ENCODE results near the gene ARID1A. TPM values are rescaled to one million over a fixed set of nuclear protein-coding genes. Genes with fewer than 3 reads are reported as not detected.

ARID1A gene
- total and polyA plus RNA-seq, 2 of the 8 experiments (the other 6 are each of a cell fraction or from before 2014, with no cell fraction given), result 52.1 to 103 TPM

- peak overlapping the region in 1 of 4 experiments; percentile 32; a peak in 1 of 7 replicates for H3K9ac ChIP-seq (replicated peaks in 1 of 4; ENCODE audit: extremely low read depth in 1 of 4, low read depth in 3 of 4, low read length in 3 of 4)
- no peak overlapping the region for H2BK20ac ChIP-seq (ENCODE audit: low read length)
- no peak for DNase-seq (ENCODE audit: low read depth in 1 of 2, low spot score in 2 of 2)
- H2BK5ac ChIP-seq (ENCODE audit: low read depth, low read length), result no peak overlapping the region
- H3K23ac ChIP-seq (ENCODE audit: insufficient read length), result no peak overlapping the region
- H2BK15ac ChIP-seq (ENCODE audit: low read length), result no peak overlapping the region
- H4K91ac ChIP-seq (replicated peaks; ENCODE audit: insufficient read length, low read length), result no peak overlapping the region
- peaks cover 35 to 89% (median 62%) of the 10 kb centered on the region in 4 experiments for H3K36me3 ChIP-seq (ENCODE audit: control insufficient read depth in 2 of 4, insufficient read depth in 4 of 4, low read length in 3 of 4)
- no peak overlapping the region for H2BK12ac ChIP-seq (ENCODE audit: low read depth, low read length)
- H2AK5ac ChIP-seq (ENCODE audit: low read depth, low read length), result no peak overlapping the region
- no peak for FAIRE-seq
- H3K4me1 ChIP-seq (replicated peaks in 1 of 4; ENCODE audit: control insufficient read depth in 3 of 4, insufficient read depth in 4 of 4, low read length in 3 of 4), result no peaks in the 10 kb centered on the region
- H3K79me2 ChIP-seq (ENCODE audit: control insufficient read depth in 1 of 2, insufficient read depth in 2 of 2, low read length in 2 of 2), result peaks cover 3 to 66% of the 10 kb centered on the region in 2 experiments; a peak in 3 of 4 replicates
- H3K14ac ChIP-seq (ENCODE audit: insufficient read length), result no peak overlapping the region
- H4K5ac ChIP-seq (ENCODE audit: insufficient read length, low read depth, low read length), result no peak overlapping the region
- CTCF ChIA-PET (ENCODE audit: partially characterized antibody), result interaction anchor here (1.7 kb wide), 1 partner anchor 9 kb away, joined by 4 read pairs; no protein-coding TSS in a partner anchor
- H3K4ac ChIP-seq (replicated peaks; ENCODE audit: insufficient read length, low read depth, low read length), result no peak overlapping the region
- H3K23me2 ChIP-seq (ENCODE audit: low read depth, low read length), result no peaks in the 10 kb centered on the region; the same call in 1 of the 2 replicates
- H3K27ac ChIP-seq (ENCODE audit: low read depth, low read length), result no peak overlapping the region
- H3K27me3 ChIP-seq (replicated peaks in 1 of 4; ENCODE audit: control insufficient read depth in 3 of 4, extremely low read depth in 1 of 4, insufficient read depth in 3 of 4, low read length in 3 of 4), result no peaks in the 10 kb centered on the region
- no peak overlapping the region for H3K56ac ChIP-seq (replicated peaks; ENCODE audit: insufficient read length, low read depth, low read length)
- H4K20me1 ChIP-seq (replicated peaks in 1 of 2; ENCODE audit: control insufficient read depth in 1 of 2, insufficient read depth in 2 of 2, low read length in 2 of 2), result peaks cover 20% of the 10 kb centered on the region in 2 experiments
- H3K4me2 ChIP-seq (ENCODE audit: insufficient read depth in 1 of 2, low read depth in 2 of 2, low read length in 2 of 2), result no peak overlapping the region
- H3K4me3 ChIP-seq (ENCODE audit: extremely low read depth in 1 of 4, insufficient read depth in 2 of 4, low read depth in 3 of 4, low read length in 4 of 4), result no peak overlapping the region
- no peak overlapping the region for H3K18ac ChIP-seq (ENCODE audit: extremely low read depth, low read length)
- H2BK120ac ChIP-seq (replicated peaks; ENCODE audit: low read depth, low read length), result no peak overlapping the region
- WGBS, 2 experiments (ENCODE audit: extremely low coverage in 1 of 2, insufficient coverage in 1 of 2, insufficient read length in 1 of 2, insufficient replicate concordance in 2 of 2, low coverage in 1 of 2, low lambda C conversion rate in 2 of 2, missing lambda C conversion rate in 1 of 2), result 93% methylated on average over 2 of the region's 2 CpGs; no CpG with 5 or more reads in 1 of the 2 experiments
- no peaks in the 10 kb centered on the region; the same call in 1 of the 2 replicates for H3K79me1 ChIP-seq (ENCODE audit: low read depth, low read length)
- H2AFZ ChIP-seq (ENCODE audit: low read length), result no peak overlapping the region
- H4K8ac ChIP-seq (ENCODE audit: extremely low read depth, insufficient read depth, low read length), result no peak overlapping the region
- POLR2A ChIA-PET (ENCODE audit: partially characterized antibody), result interaction anchor here (1.0 kb wide), 1 partner anchor 11 kb away, joined by 3 read pairs; no protein-coding TSS in a partner anchor
- H3K9me3 ChIP-seq (ENCODE audit: insufficient read depth in 2 of 2, low read depth in 1 of 2, low read length in 1 of 2), result no peaks in the 10 kb centered on the region
- no peak for TF ChIP-seq SP2 (IDR thresholded peaks at IDR 0.05; ENCODE audit: low read length)
- TF ChIP-seq NANOG (IDR thresholded peaks at IDR 0.05; ENCODE audit: insufficient read depth, low read depth, low read length, poor library complexity, severe bottlenecking), result no peak
- no peak for TF ChIP-seq MAFK (IDR thresholded peaks at IDR 0.05; ENCODE audit: low read depth, low read length)
- no peak for TF ChIP-seq BACH1 (IDR thresholded peaks at IDR 0.05; ENCODE audit: low read length)
- TF ChIP-seq POLR2AphosphoS5 (IDR thresholded peaks at IDR 0.05; ENCODE audit: low read depth, low read length), result no peak
- no peak for TF ChIP-seq CBX5 (IDR thresholded peaks at IDR 0.05; ENCODE audit: low read depth, low read length)
- TF ChIP-seq KDM5A (IDR thresholded peaks at IDR 0.05; ENCODE audit: low read length), result no peak
- TF ChIP-seq PHF8 (conservative IDR thresholded peaks at IDR 0.05; ENCODE audit: low read depth, low read length), result no peak
- no peak for TF ChIP-seq USF2 (IDR thresholded peaks at IDR 0.05; ENCODE audit: low read length)
- TF ChIP-seq BRCA1 (IDR thresholded peaks at IDR 0.05; ENCODE audit: low read depth, low read length), result no peak
Measured at GRCh38 chr1:26733392-26733791, 37.6 kb downstream of the ARID1A start.

Measured in H1 (cell line).